GM18499 (cell line): Measurements from ENCODE around the gene ALPL.
"Not testable (repeated sequence)": the region's sequence is repeated elsewhere in the genome, so short reads cannot be mapped to it uniquely, and the experiment has no call there.

Experiments
- ATAC-seq: cut with Tn5 transposase; IDR thresholded peaks from one replicate; pipeline ENCODE4 v1.9.1; 2021; ENCODE audit warnings: moderate number of reproducible peaks; ENCODE audit not compliant: insufficient read depth, unreplicated experiment

The ALPL gene

GRCh38 chr1:21506804-21507203 is 2.4 kb upstream of the ALPL start:
- ATAC-seq = no peak

GRCh38 chr1:21507511-21508270 is 1.5 kb upstream of the ALPL start:
- no peak for ATAC-seq

- ATAC-seq = no peak
Observed at GRCh38 chr1:21508580-21509350, 458 bp upstream of the ALPL start.

- no peak for ATAC-seq
Observed at GRCh38 chr1:21510113-21510493, 880 bp downstream of the ALPL start.

- ATAC-seq = no peak
Observed at GRCh38 chr1:21510885-21511578, 1.8 kb downstream of the ALPL start.

- ATAC-seq = no peak
Observed at GRCh38 chr1:21511579-21512522, 2.6 kb downstream of the ALPL start.

- no peak for ATAC-seq
Observed at GRCh38 chr1:21514245-21514644, 5.0 kb downstream of the ALPL start.

GRCh38 chr1:21517161-21517589 is 8.0 kb downstream of the ALPL start:
- ATAC-seq = no peak

- ATAC-seq = no peak
Observed at GRCh38 chr1:21517660-21518480, 8.6 kb downstream of the ALPL start.

GRCh38 chr1:21518774-21519455 is 9.7 kb downstream of the ALPL start:
- ATAC-seq = no peak

GRCh38 chr1:21519486-21520070 is 10.4 kb downstream of the ALPL start:
- not testable (repeated sequence) for ATAC-seq

GRCh38 chr1:21520899-21521716 is 11.9 kb downstream of the ALPL start:
- ATAC-seq = no peak

- no peak for ATAC-seq
Observed at GRCh38 chr1:21521717-21522060, 12.5 kb downstream of the ALPL start.

- ATAC-seq = no peak
Observed at GRCh38 chr1:21522525-21523038, 13.4 kb downstream of the ALPL start.

- no peak for ATAC-seq
Observed at GRCh38 chr1:21523297-21523813, 14.1 kb downstream of the ALPL start.

GRCh38 chr1:21524220-21524619 is 15.0 kb downstream of the ALPL start:
- no peak for ATAC-seq

GRCh38 chr1:21524686-21525339 is 15.6 kb downstream of the ALPL start:
- no peak for ATAC-seq
